Hepatocyte (in vitro differentiated cells): Measurements from ENCODE around the gene SCIN. TPM values are rescaled to one million over a fixed set of nuclear protein-coding genes. Genes with fewer than 3 reads are reported as not detected.

Experiments
- DNase-seq: peaks from one replicate; pipeline ENCODE4 v3.0.0-alpha.2; 2016; ENCODE audit warnings: low spot score
- H2AFZ ChIP-seq: fragments of 200-600 bp; sonication (generic); 2 replicates; pipeline ENCODE4 v1.6.0; 2016; ENCODE audit warnings: antibody characterized with exemption, mild to moderate bottlenecking
- H3K27ac ChIP-seq: fragments of 200-600 bp; sonication (generic); 2 replicates; pipeline ENCODE4 v1.5.1; 2016; ENCODE audit warnings: mild to moderate bottlenecking
- H3K27me3 ChIP-seq: fragments of 200-600 bp; sonication (generic); 2 replicates; pipeline ENCODE4 v1.6.1; 2016
- H3K36me3 ChIP-seq: fragments of 200-600 bp; sonication (generic); replicated peaks from 2 replicates; pipeline ENCODE4 v1.5.1; 2016; ENCODE audit warnings: low read depth; ENCODE audit not compliant: insufficient read depth
- H3K4me1 ChIP-seq: fragments of 200-600 bp; sonication (generic); 2 replicates; pipeline ENCODE4 v1.5.1; 2016; ENCODE audit warnings: mild to moderate bottlenecking, moderate library complexity; ENCODE audit not compliant: insufficient read depth
- H3K4me2 ChIP-seq: fragments of 200-600 bp; sonication (generic); 2 replicates; pipeline ENCODE4 v1.6.0; 2016
- H3K4me3 ChIP-seq: fragments of 200-600 bp; sonication (generic); 2 replicates; pipeline ENCODE4 v1.5.1; 2016; ENCODE audit warnings: mild to moderate bottlenecking
- H3K79me2 ChIP-seq: fragments of 200-600 bp; sonication (generic); 2 replicates; pipeline ENCODE4 v1.6.0; 2017; ENCODE audit warnings: mild to moderate bottlenecking
- H3K9me2 ChIP-seq: fragments of 200-600 bp; sonication (generic); replicated peaks from 2 replicates; pipeline ENCODE4 v1.6.0; 2017; ENCODE audit warnings: mild to moderate bottlenecking; ENCODE audit not compliant: insufficient read depth
- H3K9me3 ChIP-seq: fragments of 200-600 bp; sonication (generic); 2 replicates; pipeline ENCODE4 v1.5.1; 2016; ENCODE audit warnings: low read depth, mild to moderate bottlenecking
- H4K20me1 ChIP-seq: fragments of 200-600 bp; sonication (generic); 2 replicates; pipeline ENCODE4 v1.6.0; 2016; ENCODE audit warnings: mild to moderate bottlenecking; ENCODE audit not compliant: insufficient read depth, poor library complexity, severe bottlenecking
- EZH2 ChIP-seq: fragments of 200-600 bp; sonication (generic); IDR thresholded peaks from 2 replicates; pipeline ENCODE4 v1.6.1; 2016; ENCODE audit warnings: antibody characterized with exemption, mild to moderate bottlenecking, borderline replicate concordance
- EZH2phosphoT487 ChIP-seq: fragments of 200-600 bp; sonication (generic); IDR thresholded peaks from one replicate; pipeline ENCODE4 v1.6.1; 2018; ENCODE audit warnings: antibody characterized with exemption, mild to moderate bottlenecking, low read depth, moderate library complexity; ENCODE audit not compliant: unreplicated experiment, severe bottlenecking
- polyA plus RNA-seq: library from polyadenylated mRNA; unstranded; fragments of >200 nt; fragmentation: Nextera tagmentation; extraction: Ambion mirVana; gene quantifications from 2 replicates; pipeline ENCODE4 v1.2.1, GENCODE V29; 2016
- small RNA-seq: library from RNA; depleted of rRNA; stranded (forward); fragments of <200 nt; gene quantifications from one replicate; pipeline ENCODE3, GENCODE V24; 2014
- total RNA-seq: library from RNA; depleted of rRNA; stranded (reverse); fragments of >200 nt; gene quantifications from 2 replicates; pipeline ENCODE4 v1.2.3, GENCODE V29; 2014
- TF ChIP-seq, protein P1 (sequence below): fragments of 200-600 bp; sonication (generic); IDR thresholded peaks from 2 replicates; pipeline ENCODE4 v1.5.1; 2016; ENCODE audit warnings: antibody characterized with exemption, mild to moderate bottlenecking; ENCODE audit not compliant: poor library complexity

Gene SCIN
- total and polyA plus RNA-seq, 2 experiments from 2014 or later = 6.3 to 6.7 TPM

- Histone ChIP-seq H3K27me3 (no peaks in the 10 kb centered on the region), H3K36me3 (no peaks in the 10 kb centered on the region), H3K9me2 (no peaks in the 10 kb centered on the region), H3K27ac (no peak overlapping the region), H3K79me2 (no peaks in the 10 kb centered on the region), H2AFZ (no peak overlapping the region), H4K20me1 (no peaks in the 10 kb centered on the region), H3K4me2 (no peak overlapping the region), H3K4me1 (peaks cover 3% of the 10 kb centered on the region), H3K9me3 (no peaks in the 10 kb centered on the region), H3K4me3 (no peak overlapping the region)
- TF ChIP-seq, protein P1, sequence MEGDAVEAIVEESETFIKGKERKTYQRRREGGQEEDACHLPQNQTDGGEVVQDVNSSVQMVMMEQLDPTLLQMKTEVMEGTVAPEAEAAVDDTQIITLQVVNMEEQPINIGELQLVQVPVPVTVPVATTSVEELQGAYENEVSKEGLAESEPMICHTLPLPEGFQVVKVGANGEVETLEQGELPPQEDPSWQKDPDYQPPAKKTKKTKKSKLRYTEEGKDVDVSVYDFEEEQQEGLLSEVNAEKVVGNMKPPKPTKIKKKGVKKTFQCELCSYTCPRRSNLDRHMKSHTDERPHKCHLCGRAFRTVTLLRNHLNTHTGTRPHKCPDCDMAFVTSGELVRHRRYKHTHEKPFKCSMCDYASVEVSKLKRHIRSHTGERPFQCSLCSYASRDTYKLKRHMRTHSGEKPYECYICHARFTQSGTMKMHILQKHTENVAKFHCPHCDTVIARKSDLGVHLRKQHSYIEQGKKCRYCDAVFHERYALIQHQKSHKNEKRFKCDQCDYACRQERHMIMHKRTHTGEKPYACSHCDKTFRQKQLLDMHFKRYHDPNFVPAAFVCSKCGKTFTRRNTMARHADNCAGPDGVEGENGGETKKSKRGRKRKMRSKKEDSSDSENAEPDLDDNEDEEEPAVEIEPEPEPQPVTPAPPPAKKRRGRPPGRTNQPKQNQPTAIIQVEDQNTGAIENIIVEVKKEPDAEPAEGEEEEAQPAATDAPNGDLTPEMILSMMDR = no peak
- no peak for TF ChIP-seq EZH2phosphoT487
- TF ChIP-seq EZH2 = no peak
- DNase-seq = no peak
Measured at GRCh38 chr7:12708314-12708713, 137.8 kb downstream of the SCIN start.

Small RNAs within 50 kb of the gene (small RNA-seq; reads per million reads assigned to genes)
- gene RF00264 = not detected

Other genes with a start within 250 kb of the SCIN start
- 0.68 and 2.1 TPM in 2 replicates for gene VWDE, start 166.9 kb upstream of the SCIN start, total RNA-seq
- gene VWDE, start 166.9 kb upstream of the SCIN start, polyA plus RNA-seq = 0.13 TPM in 1 of 2 replicates, not detected in the other
- gene ARL4A, start 116.9 kb downstream of the SCIN start, total RNA-seq = 64.0 and 66.7 TPM in 2 replicates
- 59.3 and 60.3 TPM in 2 replicates for gene ARL4A, start 116.9 kb downstream of the SCIN start, polyA plus RNA-seq